GM19463 (cell line): ENCODE results near the gene PALLD.
A peak's percentile ranks its signal among the peaks of the same experiment; 100 is the strongest.

Experiments
- ATAC-seq: cut with Tn5 transposase; IDR thresholded peaks from one replicate; pipeline ENCODE4 v1.9.1; 2021; ENCODE audit warnings: mild to moderate bottlenecking, moderate library complexity; ENCODE audit not compliant: unreplicated experiment

PALLD gene

DNA sequence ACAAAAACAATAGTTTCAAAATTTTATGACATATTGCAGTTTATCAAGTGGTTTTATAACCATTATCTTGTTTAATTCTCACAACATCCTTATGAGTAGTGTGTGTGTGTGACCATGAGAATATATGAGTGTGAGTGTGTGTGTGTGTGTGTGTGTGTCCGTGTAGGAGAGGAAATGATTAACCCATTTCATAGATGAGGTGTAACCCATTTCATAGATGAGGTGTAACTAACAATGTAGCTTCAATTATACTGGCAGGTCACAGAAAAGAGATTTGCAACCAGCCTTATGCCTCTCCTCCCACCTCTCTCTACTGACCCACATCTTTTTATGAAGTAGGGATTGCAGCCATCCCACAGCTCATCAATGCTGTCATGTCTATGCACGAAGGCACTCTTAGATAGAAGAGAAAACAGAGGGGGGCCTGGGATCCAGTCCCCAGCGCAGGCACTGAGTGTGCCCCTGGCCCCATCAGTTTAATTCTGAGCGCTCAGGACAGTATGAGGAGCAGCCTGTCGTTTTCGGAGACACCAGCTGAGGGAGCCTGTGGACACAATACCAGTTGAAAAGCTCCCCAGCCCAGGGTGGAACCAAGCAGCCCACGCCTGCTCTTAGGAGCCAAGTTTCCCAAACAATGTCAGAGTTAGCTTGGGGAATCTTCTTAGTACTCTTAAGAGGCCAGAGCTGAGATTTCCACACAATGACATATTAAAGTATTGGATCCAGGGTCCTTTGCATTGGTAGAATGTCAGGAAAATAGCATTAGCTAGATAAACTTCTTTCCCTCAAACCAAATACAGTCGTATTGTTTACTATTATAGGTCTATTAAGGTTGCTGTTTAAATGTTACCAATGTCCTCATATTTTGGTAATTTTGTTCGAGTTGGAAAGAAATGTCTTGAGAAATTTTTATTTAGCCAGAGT, 88.6 kb downstream of the PALLD start:
- peak; percentile 79 for ATAC-seq

DNA sequence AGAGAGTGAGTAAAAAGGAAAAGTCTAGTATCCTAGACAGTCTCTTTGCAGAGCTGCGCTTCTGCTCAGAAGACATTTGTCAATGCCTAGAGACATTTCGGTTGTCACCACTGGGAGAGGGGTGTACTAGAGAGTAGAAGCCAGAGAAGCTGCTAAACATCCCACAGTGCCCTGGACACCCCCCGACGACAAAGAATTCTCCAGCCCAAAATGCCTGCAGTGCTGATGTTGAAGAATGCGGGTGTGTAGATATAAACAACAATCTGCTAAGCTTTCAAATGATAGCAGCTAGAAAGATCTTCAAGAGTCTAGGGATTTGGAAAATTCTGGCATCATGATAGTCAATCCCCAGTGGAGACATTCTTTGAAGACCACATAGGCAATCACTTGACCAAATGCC, 90.1 kb downstream of the PALLD start:
- ATAC-seq: no peak

DNA sequence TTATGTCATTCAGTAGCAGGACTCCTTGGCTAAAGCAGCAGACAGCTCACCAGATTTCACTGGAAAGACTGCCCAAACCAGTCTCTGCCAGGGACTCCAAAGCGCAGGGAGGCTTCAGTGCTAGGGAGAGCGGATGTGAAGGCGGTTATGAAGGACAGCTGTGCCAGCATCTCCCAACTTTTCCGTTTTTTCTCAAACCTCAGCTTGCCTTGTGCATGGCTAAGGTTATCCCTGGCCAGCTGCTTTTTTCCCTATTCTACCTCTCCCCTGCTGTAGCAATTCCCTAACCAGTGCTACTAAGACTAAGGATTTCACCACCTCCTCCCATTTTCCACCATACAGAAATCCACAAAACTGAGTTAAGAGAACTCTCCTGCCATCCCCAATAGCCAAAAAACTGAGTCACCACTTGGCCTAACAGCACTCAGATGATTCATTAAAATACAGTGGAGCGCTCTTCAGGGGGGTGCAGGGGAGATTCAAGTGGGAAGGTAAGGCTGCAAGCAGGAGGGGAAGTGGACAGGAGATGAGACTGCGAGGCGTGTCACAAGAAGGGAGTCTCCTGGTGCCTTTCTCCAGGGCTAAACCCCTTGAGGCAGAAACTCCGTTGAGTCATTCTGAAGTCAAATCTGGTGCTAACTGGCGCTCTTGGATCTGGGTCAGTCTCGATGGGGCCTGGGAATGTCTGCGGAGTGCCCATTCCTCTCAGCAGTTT, 90.7 kb downstream of the PALLD start:
- no peak for ATAC-seq

- no peak for ATAC-seq
These were observed 92.2 kb downstream of the PALLD start for GRCh38 chr4:168588916-168589531.

DNA sequence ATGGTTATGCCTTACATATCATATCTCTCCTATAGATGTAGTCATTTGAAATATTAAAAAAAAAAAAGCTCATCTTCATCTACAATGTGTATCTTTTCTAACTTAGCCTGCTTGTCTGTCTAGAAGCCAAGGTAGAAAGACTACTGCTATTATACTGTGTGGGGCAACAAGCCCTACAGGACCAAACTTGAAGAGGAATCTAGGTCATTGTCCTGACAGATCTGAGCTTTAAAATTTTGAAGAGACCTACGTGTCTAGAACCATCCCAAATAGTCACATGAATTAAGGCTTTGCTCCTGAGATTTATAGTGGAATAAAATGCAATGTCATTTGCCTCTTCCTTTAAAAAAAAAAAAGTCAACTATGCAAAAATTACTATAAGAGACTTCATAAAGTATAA, 95.8 kb downstream of the PALLD start:
- ATAC-seq: no peak

DNA sequence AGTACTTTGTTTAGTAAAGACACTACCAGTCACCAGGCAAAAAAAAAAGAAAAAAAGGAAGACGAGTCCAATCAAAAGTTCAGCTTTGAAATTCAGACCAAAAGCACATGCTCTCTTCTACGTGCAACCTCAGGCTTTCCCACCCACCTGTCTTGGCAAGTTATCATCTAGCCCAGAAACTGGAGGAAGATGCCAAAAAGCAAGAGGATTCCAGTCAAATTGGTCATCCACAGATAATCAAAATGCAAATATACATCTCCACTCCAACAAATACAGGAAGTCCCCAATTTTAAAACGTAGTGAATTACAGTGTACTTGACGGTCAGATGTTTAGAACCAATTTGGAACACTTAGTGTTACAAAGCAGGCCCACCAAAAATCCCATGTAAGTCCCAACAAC, 96.5 kb downstream of the PALLD start:
- ATAC-seq: no peak

DNA sequence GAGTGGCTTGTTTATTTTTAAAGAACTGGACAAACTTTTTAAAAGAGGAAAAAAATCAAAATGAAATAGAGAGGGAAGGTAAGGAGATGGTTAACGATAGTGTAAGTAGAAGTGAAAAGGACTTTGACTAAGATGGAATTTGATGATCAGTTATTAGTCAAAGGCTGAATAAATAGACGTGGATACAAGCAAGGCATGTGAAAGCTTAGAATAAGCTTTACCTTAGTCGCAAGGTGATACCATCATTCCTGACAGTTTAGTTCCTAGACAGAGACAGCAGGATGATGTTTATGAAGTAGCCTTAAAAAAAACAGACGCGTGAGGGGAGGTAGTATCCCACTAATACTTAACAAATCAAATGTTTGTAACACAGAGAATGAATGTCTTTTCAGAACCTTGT, 97.3 kb downstream of the PALLD start:
- no peak for ATAC-seq

DNA sequence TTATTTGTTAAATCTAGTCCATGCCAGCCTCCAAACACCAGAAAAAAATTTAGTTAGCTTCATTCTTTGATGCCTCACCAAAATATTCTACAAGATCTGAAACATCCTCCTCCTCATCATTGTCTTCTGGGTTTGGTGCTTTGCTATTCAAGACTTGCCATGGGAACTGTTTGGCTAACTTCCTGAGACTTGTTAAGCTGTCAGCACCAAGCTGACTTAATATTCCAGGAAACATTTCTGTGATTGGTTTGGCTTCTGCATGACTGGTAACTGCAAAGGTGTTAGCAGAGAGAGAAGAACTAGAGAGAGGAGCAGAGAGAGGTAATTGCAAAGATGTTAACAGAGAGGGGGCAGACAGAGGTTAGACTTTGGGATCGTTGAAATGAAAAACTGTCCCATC, 101.3 kb downstream of the PALLD start:
- ATAC-seq: no peak

GRCh38 chr4:168600796-168601583, 104.1 kb downstream of the PALLD start:
- ATAC-seq: no peak

GRCh38 chr4:168601899-168602298, 105.0 kb downstream of the PALLD start:
- ATAC-seq: no peak

DNA sequence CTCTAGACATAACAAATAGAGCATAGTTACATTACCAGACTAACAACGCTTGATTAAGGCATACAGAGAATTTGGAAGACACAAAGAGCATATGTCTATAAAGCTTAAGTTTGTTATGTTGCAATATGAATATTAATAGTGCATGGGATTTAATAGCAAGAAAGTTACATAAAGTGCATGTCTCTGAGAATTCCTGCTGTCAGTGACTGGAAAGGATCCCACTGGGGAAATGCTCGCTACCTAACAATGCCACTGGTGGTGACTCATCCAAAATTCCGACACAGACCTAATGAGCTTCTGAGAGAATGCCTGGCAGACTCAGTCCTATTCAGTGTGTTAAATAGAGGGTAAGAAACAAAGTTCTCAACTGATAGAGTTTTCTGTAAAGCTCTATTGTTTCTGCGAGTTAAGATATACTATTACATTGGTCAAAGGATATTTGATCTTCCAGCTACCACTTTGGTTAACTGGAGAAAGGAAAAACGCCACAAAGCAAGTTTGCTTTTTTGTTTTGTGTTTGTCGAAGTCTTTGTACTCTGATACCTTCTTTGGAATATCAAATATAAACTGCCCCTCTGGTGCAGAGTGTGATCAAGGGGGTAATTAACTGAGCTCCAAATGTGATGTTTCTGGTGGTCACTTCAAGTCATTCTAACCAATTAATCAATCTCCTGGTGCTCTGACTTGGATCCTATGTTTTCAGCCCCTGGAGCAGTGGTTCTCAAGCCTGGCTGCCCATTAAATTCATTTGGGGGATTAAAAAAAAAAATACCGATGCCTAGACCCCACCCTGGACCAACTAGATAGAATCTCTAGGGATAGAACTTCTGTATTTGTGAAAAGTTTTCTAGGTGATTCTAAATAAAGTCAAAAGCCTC, 107.9 kb downstream of the PALLD start:
- ATAC-seq: no peak

DNA sequence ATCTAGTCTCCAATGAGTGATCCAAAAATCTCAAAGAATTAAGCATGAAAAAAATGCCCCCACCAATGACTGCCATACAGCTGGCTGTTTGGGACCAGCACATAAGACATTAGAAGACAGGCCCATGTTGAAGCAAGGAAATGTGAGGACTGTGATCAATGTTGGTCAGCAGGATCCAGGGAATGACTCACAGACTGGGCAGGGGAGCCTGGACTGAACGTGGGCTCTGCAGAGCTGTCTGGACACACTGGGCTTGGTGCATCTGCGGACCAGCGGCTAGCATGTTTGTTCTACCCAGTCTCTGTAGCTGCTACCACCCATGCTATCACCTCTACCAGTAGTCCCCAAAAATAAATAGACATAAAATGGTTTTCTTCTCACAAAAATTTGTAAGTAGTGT, 108.6 kb downstream of the PALLD start:
- no peak for ATAC-seq

DNA sequence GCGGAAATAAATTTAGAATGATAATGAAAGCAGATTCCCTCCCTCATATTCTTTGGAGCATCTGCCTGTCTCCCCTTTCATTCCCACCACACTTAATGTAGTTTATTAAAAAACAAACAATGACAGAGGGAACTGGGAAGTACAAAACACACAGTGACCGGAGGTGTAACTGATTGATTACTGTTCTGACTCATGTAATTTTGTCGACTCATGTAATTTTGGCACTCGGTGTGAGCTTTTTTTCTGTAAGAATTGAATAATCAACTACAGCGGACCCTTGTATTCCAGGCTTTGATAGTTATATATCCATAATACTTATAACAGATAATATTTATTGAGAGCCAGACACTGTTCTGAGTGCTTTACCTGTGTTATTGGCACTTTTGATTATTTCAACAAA, 110.4 kb downstream of the PALLD start:
- ATAC-seq: no peak

- ATAC-seq: no peak
These were observed 111.9 kb downstream of the PALLD start for GRCh38 chr4:168608771-168609170.

- no peak for ATAC-seq
These were observed 112.5 kb downstream of the PALLD start for GRCh38 chr4:168609369-168609768.

DNA sequence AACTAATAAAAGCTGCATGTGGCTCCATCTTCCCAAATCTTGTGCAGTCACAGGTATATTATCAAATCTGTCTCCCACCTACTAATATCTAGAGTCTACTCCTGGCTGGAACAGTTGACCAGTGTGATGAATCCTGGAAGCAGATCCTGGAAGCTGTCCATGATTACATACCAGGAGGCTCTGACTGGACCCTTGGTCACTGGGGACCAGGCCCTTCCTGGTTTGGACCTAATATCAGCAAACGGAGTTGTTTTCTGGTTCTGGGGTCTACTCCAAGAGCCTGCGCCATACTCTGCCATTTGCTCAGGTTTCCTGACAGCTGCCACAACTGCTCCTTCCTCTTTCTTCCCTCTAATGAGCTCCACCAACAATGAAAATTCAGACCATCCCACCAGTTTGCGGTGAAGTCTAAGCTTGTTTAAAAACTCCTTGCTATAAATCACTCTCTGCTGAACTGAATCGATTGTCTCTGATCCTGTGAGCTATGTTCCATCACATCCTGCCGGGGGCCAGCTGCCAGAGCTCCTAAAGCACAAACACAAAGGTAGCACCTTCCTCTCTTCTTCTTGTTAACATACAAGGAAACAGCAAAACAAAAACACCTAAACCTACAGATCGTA, 114.2 kb downstream of the PALLD start:
- no peak for ATAC-seq

DNA sequence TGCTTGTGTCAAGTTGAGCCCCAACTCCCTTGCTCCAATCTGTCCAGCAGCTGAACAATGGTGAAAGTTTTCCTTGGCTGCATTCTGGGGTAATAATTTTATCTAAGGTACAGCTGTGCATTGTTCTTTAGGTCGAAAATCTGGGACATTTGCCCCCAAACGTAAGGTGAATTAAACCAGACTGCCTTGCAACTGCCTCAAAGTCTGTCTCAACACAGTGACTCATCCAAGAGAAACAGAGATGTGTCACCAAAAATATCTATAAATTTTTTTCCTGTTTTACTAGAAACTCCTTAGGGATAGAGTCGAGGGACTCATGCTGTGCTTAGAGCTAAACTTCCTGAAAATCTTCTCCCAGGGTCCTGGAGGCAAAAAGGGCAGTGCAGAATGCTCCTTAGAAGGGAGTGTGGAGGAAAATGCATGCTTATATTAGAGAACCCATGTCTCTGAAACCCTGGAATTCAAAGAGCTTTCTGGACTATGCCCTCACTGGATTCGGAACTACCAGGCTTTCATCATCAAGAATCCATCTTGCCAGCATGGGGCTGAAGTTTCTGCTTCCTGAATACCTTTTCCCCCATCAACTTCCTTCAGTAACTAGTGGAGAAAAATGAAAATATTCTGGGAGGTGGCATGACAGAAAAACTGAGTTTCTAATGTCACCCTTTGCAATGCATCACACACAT, 115.7 kb downstream of the PALLD start:
- no peak for ATAC-seq

- no peak for ATAC-seq
These were observed 117.0 kb downstream of the PALLD start for GRCh38 chr4:168613869-168614268.
